CD4-positive, CD25-positive, alpha-beta regulatory T cell (primary cell): ENCODE measurements around the gene COA5. TPM values are rescaled to one million over a fixed set of nuclear protein-coding genes. Genes with fewer than 3 reads are reported as not detected.

Experiments
- ATAC-seq, 2 donors: fragments of 150-1000 bp; cut with Tn5 transposase; one replicate each; pipeline ENCODE4 v1.10.0; 2021; ENCODE audit warnings: low read depth in 2 of 2, moderate number of reproducible peaks in 2 of 2, moderate library complexity in 1 of 2
- DNase-seq, 3 donors: peaks; one replicate each; pipeline versions ENCODE4 v3.0.0 to v3.0.0-alpha.2; 2012 to 2022; ENCODE audit warnings: mixed read lengths in 1 of 3
- H3K27ac ChIP-seq: one replicate; pipeline ENCODE4 v1.7.0; 2013; ENCODE audit warnings: mild to moderate bottlenecking, low read length; ENCODE audit not compliant: insufficient read depth, poor library complexity, severe bottlenecking
- H3K27me3 ChIP-seq: one replicate; pipeline ENCODE4 v1.7.0; 2013; ENCODE audit warnings: low read length; ENCODE audit not compliant: control insufficient read depth, insufficient read depth
- H3K36me3 ChIP-seq: one replicate; pipeline ENCODE4 v1.7.0; 2013; ENCODE audit warnings: mild to moderate bottlenecking, low read length, moderate library complexity; ENCODE audit not compliant: control insufficient read depth, insufficient read depth
- H3K4me1 ChIP-seq: 2 replicates; pipeline ENCODE4 v1.7.0; 2013; ENCODE audit warnings: mild to moderate bottlenecking, low read length; ENCODE audit not compliant: insufficient read depth, control insufficient read depth, poor library complexity, severe bottlenecking
- H3K4me3 ChIP-seq: one replicate; pipeline ENCODE4 v1.7.0; 2013; ENCODE audit warnings: low read depth, mild to moderate bottlenecking, low read length, moderate library complexity
- H3K9me3 ChIP-seq, 2 experiments: 1 replicate in 1 of 2; 2 replicates in 1 of 2; pipeline ENCODE4 v1.7.0; 2013; ENCODE audit warnings: low read length in 2 of 2, mild to moderate bottlenecking in 1 of 2, moderate library complexity in 1 of 2; ENCODE audit not compliant: control insufficient read depth in 2 of 2
- H3K27ac Mint-ChIP-seq, 3 donors: one replicate each; pipeline ENCODE4 v1.8.0; 2020 to 2022; ENCODE audit warnings: mild to moderate bottlenecking in 3 of 3, mixed read lengths in 3 of 3, moderate library complexity in 2 of 3
- H3K27me3 Mint-ChIP-seq: one replicate; pipeline ENCODE4 v1.8.0; 2022; ENCODE audit warnings: mild to moderate bottlenecking, mixed read lengths
- H3K36me3 Mint-ChIP-seq: one replicate; pipeline ENCODE4 v1.8.0; 2020; ENCODE audit warnings: mixed read lengths
- H3K4me1 Mint-ChIP-seq, 4 donors: one replicate each; pipeline ENCODE4 v1.8.0; 2020 to 2022; ENCODE audit warnings: mixed read lengths in 4 of 4, mild to moderate bottlenecking in 1 of 4
- H3K4me3 Mint-ChIP-seq, 4 donors: one replicate each; pipeline ENCODE4 v1.8.0; 2020 to 2022; ENCODE audit warnings: mild to moderate bottlenecking in 4 of 4, mixed read lengths in 4 of 4, moderate library complexity in 3 of 4
- H3K9me3 Mint-ChIP-seq, 7 donors: one replicate each; pipeline ENCODE4 v1.8.0; 2020 to 2022; ENCODE audit warnings: mixed read lengths in 7 of 7, mild to moderate bottlenecking in 3 of 7, moderate library complexity in 2 of 7
- polyA plus RNA-seq, 4 donors: library from polyadenylated mRNA; unstranded; fragments of 300-500 nt; fragmentation: Illumina TruSeq; gene quantifications; one replicate each; pipeline ENCODE4 v1.2.3, GENCODE V29; 2021
- total RNA-seq: library from RNA; stranded (reverse); gene quantifications from one replicate; pipeline ENCODE4 v1.2.3, GENCODE V29; 2022

COA5 gene
- total and polyA plus RNA-seq, 5 donors from 2014 or later: 20.4 to 40.7 (median 37.5) TPM

DNA sequence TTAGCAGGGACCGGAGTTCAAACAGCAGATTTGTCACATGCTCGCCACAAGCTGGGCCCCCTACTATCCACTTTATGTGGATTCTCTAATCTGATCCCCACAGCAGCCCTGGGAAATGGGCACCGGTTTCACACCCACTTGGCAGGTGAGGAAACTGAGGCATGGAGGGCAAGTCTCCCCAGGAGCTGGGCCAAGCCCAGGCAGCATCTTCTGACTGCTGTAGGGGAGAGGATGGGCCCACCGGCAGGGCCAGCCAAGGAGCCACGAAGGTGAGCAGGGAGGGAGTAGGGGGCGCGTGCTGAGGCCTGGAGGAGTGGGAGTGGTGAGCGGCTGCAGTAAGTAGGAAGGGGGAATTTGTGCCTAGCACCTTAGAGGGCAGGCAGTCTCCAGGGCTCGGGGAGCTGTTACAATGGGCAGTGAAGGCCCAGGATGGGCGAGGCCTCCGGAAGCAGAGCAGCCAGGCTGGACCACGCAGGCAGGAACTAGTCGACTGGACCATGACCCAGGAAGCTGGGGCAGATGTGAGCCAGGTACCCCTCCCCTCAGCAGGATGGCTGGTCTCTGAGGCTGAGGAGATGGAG lies 37.1 kb downstream of the COA5 start:
- Mint-ChIP-seq H3K4me1 (peaks cover 0 to 5% (median 0%) of the 10 kb centered on the region in 4 donors), H3K9me3 (peaks cover 0 to 1% (median 0%) of the 10 kb centered on the region in 7 donors), H3K27me3 (no peaks in the 10 kb centered on the region), H3K4me3 (no peak overlapping the region), H3K36me3 (peaks cover 35% of the 10 kb centered on the region), H3K27ac (no peak overlapping the region)
- no peaks in the 10 kb centered on the region for H3K27me3 ChIP-seq
- ATAC-seq: no peak
- H3K9me3 ChIP-seq: no peaks in the 10 kb centered on the region
- no peaks in the 10 kb centered on the region for H3K4me1 ChIP-seq
- no peak for DNase-seq
- H3K4me3 ChIP-seq: no peak overlapping the region
- H3K36me3 ChIP-seq: peaks cover 99% of the 10 kb centered on the region
- no peak overlapping the region for H3K27ac ChIP-seq

DNA sequence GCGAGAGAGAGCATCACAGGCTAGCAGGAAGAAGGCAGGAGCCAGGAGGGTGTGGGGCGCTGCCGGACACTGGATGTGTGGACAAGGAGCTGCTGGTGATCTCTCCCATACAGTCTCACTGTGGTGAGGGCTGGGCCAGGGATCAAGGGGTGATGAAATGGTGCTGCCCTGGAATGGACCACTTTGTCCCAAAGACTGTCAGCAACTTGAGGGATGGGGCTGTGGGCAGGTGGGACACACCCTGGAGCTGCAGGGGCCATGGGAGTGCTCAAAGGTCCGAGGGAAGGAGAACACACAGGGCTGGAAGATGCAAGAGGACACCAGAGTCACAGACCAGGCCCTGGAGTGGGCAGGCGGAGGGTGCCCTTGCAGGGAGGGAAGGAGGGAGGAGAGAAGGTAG lies 38.0 kb downstream of the COA5 start:
- H3K27me3 ChIP-seq: no peaks in the 10 kb centered on the region
- peak overlapping the region in 2 of 3 donors; percentile 87 to 93 for H3K27ac Mint-ChIP-seq
- no peaks in the 10 kb centered on the region for H3K4me1 ChIP-seq
- no peaks in the 10 kb centered on the region for H3K9me3 ChIP-seq
- H3K4me3 Mint-ChIP-seq: no peak overlapping the region
- peaks cover 0 to 7% (median 0%) of the 10 kb centered on the region in 4 donors for H3K4me1 Mint-ChIP-seq
- peaks cover 99% of the 10 kb centered on the region for H3K36me3 ChIP-seq
- ATAC-seq (no peak), DNase-seq (no peak)
- H3K27ac ChIP-seq: no peak overlapping the region
- peaks cover 38% of the 10 kb centered on the region for H3K36me3 Mint-ChIP-seq
- no peak overlapping the region for H3K4me3 ChIP-seq
- H3K9me3 Mint-ChIP-seq: peaks cover 0 to 2% (median 0%) of the 10 kb centered on the region in 7 donors
- no peaks in the 10 kb centered on the region for H3K27me3 Mint-ChIP-seq

DNA sequence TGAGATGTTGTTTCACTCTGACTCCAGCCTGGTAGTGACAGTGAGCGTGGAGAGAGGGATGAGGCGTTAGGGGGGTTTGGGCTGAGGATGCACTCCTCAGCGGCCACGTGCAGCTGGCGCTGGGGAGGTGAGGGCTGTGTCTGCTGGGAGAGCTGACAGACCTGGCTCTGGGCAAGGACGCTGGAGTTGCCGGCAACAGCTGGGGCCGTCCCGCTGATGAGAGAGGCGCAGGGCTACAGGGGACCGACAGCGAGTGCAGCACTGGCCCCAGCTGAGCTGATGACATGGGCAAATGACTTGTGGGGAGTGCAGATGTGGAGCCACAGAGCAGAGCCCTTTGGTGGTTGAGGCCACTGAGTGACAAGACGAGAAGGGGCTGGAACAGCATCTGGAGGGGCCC lies 38.4 kb downstream of the COA5 start:
- peaks cover 0 to 2% (median 0%) of the 10 kb centered on the region in 7 donors for H3K9me3 Mint-ChIP-seq
- H3K27me3 Mint-ChIP-seq: no peaks in the 10 kb centered on the region
- peaks cover 0 to 7% (median 0%) of the 10 kb centered on the region in 4 donors for H3K4me1 Mint-ChIP-seq
- H3K27me3 ChIP-seq: no peaks in the 10 kb centered on the region
- ATAC-seq: no peak
- DNase-seq: no peak
- H3K9me3 ChIP-seq: no peaks in the 10 kb centered on the region
- H3K27ac Mint-ChIP-seq: peak overlapping the region; percentile 87 to 93 (median 92)
- H3K36me3 Mint-ChIP-seq: peaks cover 36% of the 10 kb centered on the region
- H3K4me3 Mint-ChIP-seq: peak overlapping the region in 1 of 4 donors; percentile 76
- no peak overlapping the region for H3K27ac ChIP-seq
- H3K36me3 ChIP-seq: peaks cover 99% of the 10 kb centered on the region
- no peaks in the 10 kb centered on the region for H3K4me1 ChIP-seq
- no peak overlapping the region for H3K4me3 ChIP-seq

DNA sequence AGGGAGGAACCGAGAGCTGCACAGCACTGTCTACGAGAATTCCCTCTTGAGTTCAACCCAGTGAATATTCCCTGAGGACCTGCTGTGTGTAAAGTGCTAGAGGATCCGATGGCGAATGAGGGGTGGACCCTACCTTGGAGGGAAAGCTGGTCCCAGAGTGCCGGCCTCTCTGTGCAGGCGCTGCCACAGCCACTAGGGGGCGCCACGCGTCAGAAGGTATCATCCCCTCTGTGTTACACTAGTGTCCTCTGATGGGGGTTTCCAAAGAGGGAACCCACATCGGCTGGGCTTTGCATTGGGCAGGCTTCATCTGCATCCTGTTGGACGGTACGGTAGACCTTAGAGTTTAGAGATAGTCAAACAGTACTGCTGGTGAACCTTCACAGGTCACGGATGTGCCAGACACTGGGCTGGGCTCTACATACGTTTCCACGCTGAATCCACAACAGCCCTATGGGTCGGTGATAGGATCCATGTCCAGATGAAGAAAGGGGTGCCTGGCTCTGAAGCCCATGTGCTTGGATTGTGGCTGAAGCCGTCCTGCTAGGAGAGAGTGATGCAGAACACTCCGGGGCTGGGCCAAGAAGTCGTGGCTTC lies 39.0 kb downstream of the COA5 start:
- no peaks in the 10 kb centered on the region for H3K9me3 ChIP-seq
- H3K4me3 ChIP-seq: no peak overlapping the region
- DNase-seq: peak; percentile 31 to 54 (median 44)
- H3K27ac ChIP-seq: no peak overlapping the region
- Mint-ChIP-seq H3K9me3 (peaks cover 0 to 2% (median 0%) of the 10 kb centered on the region in 7 donors), H3K4me1 (peaks cover 0 to 7% (median 0%) of the 10 kb centered on the region in 4 donors), H3K27ac (peak overlapping the region; percentile 39 to 92 (median 87)), H3K36me3 (peaks cover 36% of the 10 kb centered on the region), H3K27me3 (no peaks in the 10 kb centered on the region), H3K4me3 (peak overlapping the region in 1 of 4 donors; percentile 76)
- no peaks in the 10 kb centered on the region for H3K27me3 ChIP-seq
- H3K4me1 ChIP-seq: no peaks in the 10 kb centered on the region
- ATAC-seq: peak; percentile 60 to 61
- peaks cover 100% of the 10 kb centered on the region for H3K36me3 ChIP-seq

DNA sequence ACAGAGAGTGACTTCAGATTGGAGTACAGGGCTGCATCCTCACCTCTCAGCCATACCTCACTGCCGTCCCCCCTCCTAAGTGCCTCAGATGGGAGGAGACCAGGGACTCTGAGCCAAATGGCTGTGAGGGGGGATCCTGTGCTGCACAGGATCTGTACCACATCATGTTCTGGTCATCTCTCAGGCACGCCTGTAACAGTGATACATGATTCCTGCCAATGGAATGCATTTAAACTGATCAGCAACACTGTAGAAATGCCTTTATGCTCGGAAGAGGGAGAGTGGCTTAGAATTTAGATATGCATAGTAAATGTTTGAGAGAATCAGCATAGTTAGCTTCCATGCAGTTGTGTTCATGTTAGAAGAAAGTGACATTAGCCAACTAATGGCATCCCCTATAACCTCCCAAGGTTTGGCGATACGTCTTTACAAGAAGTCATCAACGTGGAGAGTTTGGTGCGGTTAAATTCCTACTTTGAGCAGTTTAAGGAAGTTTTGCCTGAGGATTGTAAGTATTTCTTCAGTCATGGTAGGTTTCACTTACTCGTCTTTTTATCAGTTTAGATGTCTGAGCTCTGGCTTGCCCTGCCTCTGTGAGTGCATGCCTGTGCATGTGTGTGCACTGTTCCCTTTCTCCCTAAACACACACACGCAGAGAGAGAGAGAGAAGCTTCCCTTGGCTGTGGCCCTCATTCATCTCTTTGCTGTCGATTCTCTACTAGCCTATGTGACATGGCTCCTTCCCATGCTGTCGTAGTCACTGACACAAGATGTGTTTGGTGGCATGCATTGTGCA lies 40.0 kb downstream of the COA5 start:
- peaks cover 0 to 7% (median 0%) of the 10 kb centered on the region in 4 donors for H3K4me1 Mint-ChIP-seq
- peaks cover 0 to 2% (median 0%) of the 10 kb centered on the region in 7 donors for H3K9me3 Mint-ChIP-seq
- Histone ChIP-seq H3K4me1 (no peaks in the 10 kb centered on the region), H3K27ac (no peak overlapping the region), H3K4me3 (no peak overlapping the region), H3K27me3 (no peaks in the 10 kb centered on the region), H3K36me3 (peaks cover 100% of the 10 kb centered on the region), H3K9me3 (no peaks in the 10 kb centered on the region)
- ATAC-seq (no peak), DNase-seq (no peak)
- H3K4me3 Mint-ChIP-seq: no peak overlapping the region
- H3K27ac Mint-ChIP-seq: no peak overlapping the region
- peaks cover 30% of the 10 kb centered on the region for H3K36me3 Mint-ChIP-seq
- H3K27me3 Mint-ChIP-seq: no peaks in the 10 kb centered on the region

DNA sequence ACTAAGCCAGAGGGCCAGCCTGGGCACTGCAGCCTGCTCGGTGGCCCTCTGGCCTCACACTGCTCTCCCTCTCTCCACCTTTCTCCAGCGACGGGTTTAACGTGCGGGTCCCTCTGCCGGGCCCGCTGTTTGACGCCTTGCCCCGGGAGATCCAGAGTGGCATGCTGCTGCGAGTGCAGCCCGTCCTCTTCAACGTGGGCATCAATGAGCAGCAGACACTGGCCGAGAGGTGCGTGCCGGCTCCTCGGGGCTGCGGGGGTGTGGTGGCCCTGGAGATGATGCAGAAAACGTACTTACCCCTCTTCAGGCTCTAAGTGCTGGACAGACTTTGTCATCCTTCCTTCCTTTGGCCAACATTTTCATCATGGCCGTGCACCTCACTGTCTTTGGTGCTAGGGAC lies 42.4 kb downstream of the COA5 start:
- H3K9me3 Mint-ChIP-seq: peaks cover 0 to 2% (median 0%) of the 10 kb centered on the region in 7 donors
- Histone ChIP-seq H3K36me3 (peaks cover 99% of the 10 kb centered on the region), H3K4me1 (no peaks in the 10 kb centered on the region), H3K27ac (no peak overlapping the region), H3K27me3 (no peaks in the 10 kb centered on the region), H3K9me3 (no peaks in the 10 kb centered on the region), H3K4me3 (no peak overlapping the region)
- ATAC-seq (no peak), DNase-seq (no peak)
- peaks cover 0 to 9% (median 0%) of the 10 kb centered on the region in 4 donors for H3K4me1 Mint-ChIP-seq
- no peak overlapping the region for H3K27ac Mint-ChIP-seq
- H3K4me3 Mint-ChIP-seq: no peak overlapping the region
- peaks cover 42% of the 10 kb centered on the region for H3K36me3 Mint-ChIP-seq
- no peaks in the 10 kb centered on the region for H3K27me3 Mint-ChIP-seq

DNA sequence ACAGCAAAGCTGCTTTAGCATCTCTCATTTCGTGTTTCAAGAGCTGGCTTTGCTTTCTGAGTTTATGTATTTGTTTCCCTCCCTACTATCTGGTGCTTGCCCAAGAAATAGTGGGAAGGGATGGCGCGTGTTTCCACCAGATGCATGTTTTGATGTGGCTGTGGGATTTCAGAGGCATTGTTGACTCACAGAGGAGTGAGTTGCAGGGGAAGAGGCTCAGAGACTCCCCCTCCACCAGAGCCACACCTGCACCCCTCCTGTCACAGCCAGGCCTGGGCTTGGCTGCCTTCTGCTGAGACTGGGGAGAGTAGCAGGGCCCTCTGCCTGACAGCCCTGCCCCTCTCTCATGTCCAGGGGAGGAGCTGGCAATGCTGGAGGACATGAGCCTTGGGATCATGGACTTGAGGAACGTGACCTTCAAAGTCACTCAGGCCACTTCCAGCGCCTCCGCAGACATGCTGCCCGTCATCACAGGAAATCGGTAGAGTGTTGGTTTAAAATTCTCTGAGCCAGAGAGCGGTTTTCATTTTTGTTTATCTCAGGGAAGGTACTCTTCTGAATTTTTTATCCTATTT lies 42.9 kb downstream of the COA5 start:
- Histone ChIP-seq H3K9me3 (no peaks in the 10 kb centered on the region), H3K36me3 (peaks cover 99% of the 10 kb centered on the region), H3K4me1 (no peaks in the 10 kb centered on the region), H3K27ac (no peak overlapping the region), H3K4me3 (no peak overlapping the region), H3K27me3 (no peaks in the 10 kb centered on the region)
- Mint-ChIP-seq H3K9me3 (peaks cover 0 to 2% (median 0%) of the 10 kb centered on the region in 7 donors), H3K4me1 (peaks cover 0 to 9% (median 0%) of the 10 kb centered on the region in 4 donors), H3K36me3 (peaks cover 47% of the 10 kb centered on the region), H3K27me3 (no peaks in the 10 kb centered on the region), H3K27ac (no peak overlapping the region), H3K4me3 (no peak overlapping the region)
- no peak for DNase-seq
- no peak for ATAC-seq
